HG03280 (cell line): ENCODE data around the gene MCCD1.
"Not testable (repeated sequence)": the region's sequence is repeated elsewhere in the genome, so short reads cannot be mapped to it uniquely, and the experiment has no call there.

Source experiments
- ATAC-seq: cut with Tn5 transposase; IDR thresholded peaks from one replicate; pipeline ENCODE4 v1.9.1; 2021; ENCODE audit warnings: mild to moderate bottlenecking, moderate library complexity; ENCODE audit not compliant: unreplicated experiment

The MCCD1 gene, protein sequence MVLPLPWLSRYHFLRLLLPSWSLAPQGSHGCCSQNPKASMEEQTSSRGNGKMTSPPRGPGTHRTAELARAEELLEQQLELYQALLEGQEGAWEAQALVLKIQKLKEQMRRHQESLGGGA

DNA sequence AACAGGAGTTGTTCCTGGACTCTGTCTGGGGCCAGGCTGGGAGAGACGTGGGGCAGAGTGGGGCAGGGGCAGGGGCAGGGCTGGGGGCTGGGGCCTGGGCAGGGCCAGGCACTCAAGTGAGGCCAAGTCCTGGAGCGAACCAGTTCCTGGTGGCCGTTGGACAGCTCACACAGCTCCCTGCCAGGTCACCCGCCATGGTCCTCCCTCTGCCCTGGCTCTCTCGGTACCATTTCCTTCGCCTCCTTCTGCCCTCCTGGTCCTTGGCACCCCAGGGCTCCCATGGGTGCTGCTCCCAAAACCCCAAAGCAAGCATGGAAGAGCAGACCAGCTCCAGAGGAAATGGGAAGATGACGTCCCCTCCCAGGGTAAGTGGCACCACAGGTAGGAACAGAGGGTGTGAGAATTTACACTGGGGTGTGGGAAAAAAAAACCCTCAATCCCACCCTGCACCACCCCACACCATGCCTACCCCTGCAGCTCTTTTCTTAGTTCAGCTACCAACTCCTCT, at the start of gene MCCD1:
MCCD1 (plus strand) TSS at position 142 of the 508 bp plus-strand sequence; CDS start at position 195, 53 bp downstream.
- no peak for ATAC-seq

DNA sequence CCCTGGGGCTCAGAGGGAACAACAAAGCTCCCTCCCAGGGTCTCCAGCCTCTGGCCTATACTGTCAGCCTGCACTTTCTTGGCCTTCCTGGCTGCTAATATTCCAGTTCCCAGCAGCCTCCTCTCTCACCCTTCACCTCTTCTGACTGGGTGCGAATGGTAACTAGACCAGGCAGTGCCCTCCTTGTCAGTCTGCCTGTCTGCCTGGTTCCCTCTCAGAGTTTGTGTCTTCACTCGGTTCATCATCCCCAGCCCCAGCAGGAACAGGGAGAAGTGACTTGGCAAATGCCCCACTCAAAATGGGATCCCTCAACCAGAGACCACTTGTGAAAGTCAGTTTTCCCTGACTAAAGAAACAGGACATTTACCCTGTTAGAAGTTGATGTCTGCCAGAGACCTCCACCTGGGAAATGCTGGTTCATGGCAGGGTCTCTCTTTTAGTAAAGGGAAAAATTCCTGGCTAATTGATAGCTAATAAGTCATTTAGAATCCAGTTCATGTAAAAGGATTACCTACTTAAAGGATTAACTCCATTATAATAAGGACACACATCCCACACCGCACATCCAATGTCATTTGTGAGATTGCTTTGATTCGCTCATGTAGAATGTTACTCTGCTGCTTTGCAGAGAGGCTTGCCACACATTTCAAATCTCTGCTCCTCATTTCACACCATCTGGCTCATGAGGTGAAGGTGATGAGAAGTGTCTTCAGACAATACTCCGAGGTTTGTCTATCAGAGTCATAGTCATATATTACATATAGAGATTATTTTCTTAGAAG, 49.4 kb upstream of the MCCD1 start:
- no peak for ATAC-seq

DNA sequence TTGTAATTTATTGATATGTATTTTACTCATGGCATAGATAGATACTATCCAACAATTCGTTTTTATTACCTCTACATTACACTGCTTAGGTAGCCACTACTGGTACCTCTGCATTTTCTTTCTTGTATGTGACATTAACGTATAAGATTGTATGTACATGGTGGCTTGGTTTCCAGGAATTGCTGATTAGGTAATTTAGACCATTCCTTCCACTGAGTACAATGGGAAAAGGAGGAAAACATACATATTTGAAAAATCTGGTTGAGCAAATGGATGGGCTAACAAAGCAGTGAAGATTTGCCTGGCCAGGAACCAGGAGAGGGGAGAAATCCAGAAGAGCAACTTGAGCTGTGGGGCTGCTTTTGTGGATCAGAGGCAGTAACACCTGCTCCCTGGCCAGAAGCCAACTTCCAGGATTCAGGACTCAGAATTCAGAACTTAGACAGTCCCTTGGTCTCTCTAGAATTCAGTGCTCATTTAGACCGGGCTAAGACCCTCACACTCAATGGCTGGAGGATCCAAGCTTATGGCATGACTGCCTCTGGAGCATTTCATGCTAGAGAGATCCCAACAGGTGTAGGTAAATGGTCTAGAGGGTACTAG, 48.7 kb upstream of the MCCD1 start:
- no peak for ATAC-seq

DNA sequence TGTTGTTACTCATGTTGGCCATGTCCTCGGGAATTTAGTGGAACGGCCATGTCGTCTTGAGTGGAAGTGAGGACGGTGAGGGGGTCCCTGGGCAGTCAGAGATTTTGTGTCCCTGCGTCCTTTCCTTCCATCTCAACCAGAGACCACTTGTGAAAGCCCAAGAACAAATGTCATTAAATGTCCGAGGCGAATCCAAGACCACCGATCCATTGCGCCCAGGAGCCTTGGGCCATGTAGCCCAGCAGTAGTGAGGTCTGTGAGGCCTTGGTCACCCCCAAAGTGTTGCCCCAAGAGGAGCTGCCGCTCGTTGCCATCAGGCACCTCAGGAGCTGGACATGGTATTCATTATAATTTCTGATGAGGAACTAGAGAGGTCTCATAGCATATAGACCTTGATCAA, 48.2 kb upstream of the MCCD1 start:
- no peak for ATAC-seq

DNA sequence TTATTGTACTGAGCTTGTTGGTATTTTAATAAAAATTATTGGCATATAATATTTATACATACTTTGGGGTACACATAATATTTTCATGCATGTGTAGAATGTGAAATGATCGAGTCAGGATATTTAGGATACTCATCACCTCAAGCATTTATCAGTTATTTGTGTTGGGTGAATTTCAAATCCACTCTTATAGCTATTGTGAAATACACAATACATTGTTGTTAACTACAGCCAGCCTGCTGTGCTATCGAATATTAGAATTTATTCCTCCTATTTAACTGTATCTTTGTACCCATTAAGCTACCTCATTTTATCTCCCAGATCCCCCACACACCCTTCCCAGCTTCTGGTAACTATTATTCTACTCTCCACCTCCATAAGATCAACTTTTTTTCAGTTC, 45.4 kb upstream of the MCCD1 start:
- no peak for ATAC-seq

DNA sequence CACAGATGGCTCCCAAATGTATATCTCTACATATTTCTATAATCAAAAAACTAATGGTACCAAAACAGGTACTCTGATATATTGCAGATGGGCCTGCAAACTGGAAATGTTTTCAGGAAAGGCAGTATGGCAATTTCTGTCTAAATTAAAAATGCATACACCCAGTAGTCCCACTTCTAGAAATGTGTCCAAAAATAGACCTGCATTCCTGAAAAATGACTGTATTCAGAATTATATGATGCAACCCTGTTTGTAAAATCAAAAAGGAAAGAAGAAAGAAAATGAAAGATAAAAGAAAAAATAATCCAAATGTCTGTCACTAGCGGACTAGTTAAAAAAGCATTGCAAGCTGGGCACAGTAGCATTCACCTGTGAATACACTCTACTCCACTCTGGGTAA, 43.7 kb upstream of the MCCD1 start:
- ATAC-seq: no peak

DNA sequence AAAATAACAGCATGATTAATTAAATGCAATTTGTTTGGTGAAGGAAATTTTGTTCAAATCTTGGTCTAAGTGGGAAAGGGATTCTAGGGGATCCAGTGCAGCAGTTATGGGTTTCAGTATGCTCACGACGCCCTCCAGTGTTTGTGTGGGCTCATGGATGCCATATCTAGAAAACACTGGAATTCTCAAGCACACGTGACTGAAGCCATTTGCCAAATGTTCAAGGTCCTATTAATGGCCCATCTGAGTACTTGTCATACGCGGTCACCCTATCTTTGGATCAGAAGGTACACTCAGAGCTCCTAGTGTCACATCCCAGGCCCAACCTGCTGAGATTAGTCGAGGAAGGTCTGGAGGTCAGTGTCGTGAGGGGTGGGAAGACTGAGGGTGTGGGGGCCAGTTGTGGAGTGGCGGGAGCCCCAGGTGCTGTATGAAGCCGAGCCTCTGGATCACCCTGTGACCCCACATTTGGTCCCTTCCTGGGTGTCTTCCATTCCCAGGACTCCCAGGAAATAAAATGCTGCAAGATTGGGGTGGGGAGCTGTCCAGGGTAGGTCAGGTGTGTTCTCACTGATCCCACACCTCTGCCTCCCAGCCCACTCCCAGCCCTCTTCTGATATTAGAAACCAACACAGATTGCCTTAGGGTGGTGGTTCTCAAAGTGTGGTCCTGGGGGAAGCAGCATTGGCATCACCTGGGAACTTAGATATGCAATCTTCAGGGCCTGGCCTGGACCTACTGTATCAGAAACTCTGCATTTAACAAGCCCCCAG, 42.5 kb upstream of the MCCD1 start:
- ATAC-seq: not testable (repeated sequence)

DNA sequence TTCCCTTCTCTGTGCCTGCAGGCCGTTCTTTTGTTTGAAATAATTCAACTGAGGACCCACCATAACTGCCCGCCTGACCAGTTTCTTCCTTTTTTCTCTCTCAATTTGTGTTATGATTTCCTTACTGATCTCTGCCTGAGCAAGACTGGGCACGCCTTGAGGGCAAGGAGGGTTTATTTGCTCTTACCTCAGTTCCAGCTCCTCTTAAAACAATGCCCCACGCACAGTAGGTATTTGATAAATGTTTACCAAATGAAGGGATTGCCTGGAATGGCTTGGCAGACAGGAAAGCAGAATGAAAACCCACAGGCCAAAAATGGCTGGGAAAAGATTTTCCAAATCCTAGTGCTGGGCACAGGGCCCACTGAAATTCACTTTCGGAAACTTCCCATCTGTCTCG, 41.1 kb upstream of the MCCD1 start:
- ATAC-seq: not testable (repeated sequence)

DNA sequence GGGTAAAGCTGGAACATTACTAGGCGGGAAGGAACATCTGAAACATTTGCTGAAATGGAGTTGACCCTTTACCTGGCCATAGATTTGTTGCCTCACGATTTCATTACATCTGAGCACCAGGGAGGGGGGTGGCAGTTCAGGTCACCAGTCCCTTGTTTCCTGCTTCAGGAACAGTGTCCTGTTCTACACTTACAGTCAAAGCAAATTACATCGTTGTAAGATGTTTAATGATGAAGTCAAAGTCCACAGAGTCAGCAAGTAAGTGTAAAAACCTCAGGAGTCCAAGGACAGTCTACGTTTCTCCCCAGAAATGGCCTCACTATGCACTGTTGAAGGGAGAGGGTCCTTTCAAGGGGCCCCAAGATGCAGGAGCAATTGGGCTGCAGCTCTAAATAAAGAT, 39.7 kb upstream of the MCCD1 start:
- no peak for ATAC-seq

DNA sequence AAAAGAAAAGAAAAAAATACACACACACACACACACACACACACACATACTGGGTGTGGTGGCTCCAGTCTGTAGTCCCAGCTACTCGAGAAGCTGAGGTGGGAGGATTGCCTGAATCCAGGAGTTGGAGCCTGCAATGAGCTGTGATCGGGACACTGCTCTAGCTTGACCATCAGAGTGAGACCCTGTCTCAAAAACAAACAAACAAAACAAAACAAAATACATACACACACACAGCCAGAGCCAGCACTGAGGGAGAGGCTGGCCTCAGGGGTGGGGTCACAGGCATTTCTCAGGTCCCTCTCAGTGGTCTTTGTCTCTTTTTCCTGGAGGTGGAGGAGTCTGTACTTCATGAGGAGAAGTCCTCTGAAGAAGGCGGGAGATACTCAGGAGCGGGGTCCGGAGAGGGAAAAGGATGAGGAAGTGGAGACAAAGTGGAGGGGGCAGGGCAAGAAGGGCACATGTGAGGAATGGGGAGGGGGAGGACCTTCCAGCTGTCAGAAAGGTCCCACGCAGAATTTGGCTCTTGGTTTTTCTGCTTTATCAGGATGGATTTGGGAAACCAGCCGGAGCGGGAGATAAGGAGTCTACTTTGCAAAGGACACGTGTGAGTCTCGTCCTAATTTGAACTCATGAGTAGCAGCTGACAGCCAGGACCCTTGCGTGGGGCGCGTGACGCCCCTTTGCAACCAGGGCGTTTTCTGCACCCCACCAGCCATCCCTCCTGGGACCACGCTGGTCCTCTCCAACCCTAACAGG, 38.5 kb upstream of the MCCD1 start:
- ATAC-seq: no peak

DNA sequence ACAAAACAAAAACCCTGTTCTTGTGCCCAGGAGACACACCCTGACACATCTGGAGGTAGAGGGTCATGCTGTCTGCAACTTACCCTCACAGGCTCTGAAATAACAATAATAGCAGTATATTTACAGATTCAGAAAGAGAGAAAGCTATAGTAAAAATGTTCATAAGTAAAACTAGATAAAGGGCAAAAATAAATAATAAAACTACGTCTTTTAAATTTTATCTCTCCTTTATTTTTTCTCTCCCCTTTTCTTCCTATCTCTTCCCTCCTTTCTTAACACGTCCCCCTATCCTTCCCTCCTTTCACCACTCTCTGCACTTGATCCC, 35.2 kb upstream of the MCCD1 start:
- ATAC-seq: not testable (repeated sequence)

DNA sequence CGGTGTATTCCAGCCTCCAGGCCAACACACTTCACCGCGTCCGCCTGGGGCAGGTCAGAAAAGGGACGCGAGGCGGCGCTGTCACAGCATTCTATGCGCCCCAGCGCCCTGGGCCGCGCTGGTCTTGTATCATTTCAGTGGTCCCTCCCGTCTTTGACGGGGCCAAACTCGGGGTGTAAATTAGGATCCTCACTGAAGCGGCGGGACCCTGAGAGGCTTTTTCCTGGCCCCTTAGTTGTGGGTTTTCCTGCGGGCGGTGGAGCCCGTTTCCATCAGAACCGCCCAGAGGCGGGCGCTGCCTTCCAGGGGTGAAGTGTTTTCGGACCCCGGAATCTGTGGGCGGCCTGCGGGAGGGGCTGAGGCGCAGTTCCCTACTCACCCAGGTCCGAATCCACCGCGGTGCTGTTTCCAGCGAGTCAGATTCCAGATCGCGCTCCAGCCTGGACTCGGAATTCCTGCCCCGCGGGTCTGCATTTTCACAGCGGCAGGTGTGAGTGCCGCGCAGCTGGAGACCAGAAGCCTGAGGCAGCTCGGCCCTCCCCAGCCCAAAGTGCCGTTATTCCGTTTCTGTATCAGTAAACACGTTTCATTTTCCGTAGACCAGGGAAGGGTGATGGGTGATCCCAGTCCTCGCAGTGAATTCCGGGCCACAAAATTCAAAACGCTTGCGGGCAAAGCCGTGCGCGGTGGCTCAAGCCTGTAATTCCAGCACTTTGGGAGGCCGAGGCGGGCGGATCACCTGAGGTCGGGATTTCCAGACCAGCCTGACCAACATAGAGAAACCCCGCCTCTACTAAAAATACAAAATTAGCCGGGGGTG, 34.7 kb upstream of the MCCD1 start:
- peak; percentile 53 for ATAC-seq

DNA sequence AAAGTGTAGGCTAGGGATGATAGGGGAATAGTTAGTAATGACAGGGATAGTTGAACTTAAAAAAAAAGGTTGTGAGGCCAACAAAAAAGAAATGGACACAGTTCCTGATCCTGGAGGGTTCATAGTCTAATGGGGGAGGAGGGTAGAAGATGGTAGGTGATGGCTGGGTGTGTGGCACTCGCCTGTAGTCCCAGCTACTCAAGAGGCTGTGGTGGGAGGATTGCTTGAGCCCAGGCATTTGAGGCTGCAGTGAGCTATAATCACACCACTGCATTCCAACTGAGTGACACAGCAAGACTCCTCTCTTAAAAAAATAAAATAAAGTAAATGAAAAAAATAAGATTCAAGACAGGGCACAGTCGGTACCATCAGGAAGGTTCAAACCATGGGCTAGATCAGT, 33.2 kb upstream of the MCCD1 start:
- no peak for ATAC-seq

DNA sequence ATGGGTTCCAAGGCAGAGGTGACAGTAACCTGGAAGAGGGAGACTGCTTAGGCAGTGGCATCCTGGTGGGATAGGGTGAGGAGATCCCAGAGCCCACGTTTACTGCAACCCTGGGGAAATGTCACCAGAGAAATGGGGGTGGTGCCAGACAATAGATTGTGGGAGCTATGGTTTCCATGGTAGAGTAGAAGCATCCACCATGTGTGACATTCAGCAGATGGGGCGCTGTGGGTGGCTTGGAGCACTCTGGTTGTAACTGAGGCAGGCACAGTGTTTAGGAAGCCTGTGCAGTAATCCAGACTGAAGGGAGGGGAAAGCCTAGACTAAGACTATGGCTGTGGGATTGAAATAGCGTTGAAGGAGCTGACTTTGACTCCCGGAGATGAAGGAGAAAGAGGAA, 31.9 kb upstream of the MCCD1 start:
- ATAC-seq: not testable (repeated sequence)

DNA sequence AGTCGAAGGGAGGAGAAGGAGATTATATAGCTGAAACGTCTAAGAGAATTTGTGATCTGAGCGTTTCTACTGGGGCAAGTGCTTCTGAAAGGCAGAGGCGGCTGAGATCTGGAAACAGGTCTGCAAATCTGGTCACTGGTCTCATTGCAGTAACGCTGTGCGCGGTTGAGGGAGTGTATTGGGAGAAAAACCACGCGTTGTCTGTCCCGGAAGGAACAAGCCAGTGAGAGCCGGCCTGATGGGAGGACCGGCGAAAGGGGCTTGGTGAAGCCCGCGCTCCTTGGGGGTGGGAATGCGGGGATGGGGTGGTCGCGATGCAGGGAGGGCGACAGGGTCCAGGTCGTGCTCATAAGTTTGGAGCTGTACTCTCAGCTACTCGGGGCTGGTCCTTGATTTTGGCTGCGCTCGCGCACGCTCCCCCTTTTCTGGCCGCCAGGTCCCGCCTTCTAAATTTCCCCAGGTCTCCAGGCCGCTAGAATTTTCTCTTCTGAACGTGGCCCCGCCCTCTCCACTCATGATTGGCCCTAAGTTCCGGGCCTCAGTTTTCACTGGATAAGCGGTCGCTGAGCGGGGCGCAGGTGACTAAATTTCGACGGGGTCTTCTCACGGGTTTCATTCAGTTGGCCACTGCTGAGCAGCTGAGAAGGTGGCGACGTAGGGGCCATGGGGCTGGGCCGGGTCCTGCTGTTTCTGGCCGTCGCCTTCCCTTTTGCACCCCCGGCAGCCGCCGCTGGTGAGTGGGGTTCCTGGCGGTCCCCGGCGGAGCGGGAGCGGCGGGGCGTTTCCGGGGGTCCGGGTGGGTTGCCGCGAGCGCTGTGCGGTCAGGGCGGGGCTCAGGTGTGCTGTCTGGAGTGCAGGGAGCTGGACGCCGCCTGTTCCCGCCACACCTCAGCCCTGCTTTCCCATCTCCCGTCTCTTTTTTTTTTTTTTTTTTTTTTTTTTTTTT, 31.0 kb upstream of the MCCD1 start, which contains the start of gene MICB:
MICB (plus strand) TSS at position 615 of the 946 bp plus-strand sequence; CDS start at position 664, 49 bp downstream.
- ATAC-seq: peak; percentile 55

DNA sequence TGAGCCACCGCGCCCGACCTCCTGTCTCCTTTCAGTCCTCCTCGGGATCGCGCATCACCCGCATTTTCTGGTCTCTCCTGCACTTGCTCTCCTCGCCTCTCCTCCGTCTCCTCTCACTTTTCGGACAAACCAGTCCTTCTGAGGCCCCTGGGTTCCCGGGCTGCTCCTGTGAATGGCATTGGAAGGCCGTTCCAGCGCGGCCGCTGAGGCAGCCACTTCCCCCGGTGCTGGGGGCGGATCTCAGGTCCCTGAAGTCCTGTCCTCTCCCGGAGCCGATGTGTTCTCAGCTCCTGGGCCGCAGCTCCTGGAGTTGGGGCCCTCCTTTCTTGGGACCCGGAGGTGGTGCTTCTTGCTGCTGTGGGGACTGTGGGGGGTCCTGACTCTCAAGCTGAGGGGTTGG, 30.0 kb upstream of the MCCD1 start:
- ATAC-seq: no peak

DNA sequence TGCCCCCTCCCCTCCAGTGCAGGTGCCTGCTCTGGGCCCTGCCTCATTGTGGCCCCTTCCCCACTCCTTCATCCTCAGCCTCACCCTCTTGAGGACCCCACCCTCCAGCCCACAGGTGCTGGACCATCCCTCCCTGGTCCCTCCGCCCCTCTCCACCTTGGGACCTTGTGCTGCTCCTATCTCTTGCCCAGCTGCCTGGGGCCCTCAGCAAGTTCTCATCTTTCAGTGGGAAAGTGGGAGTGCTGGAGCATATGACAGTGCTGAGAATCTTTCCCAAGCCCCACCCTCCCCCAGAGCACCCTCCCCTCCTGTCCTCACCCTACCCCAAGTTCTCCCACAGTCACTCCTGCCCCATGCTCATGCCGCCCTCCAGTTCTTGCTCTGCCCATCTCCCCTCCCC, 29.1 kb upstream of the MCCD1 start:
- not testable (repeated sequence) for ATAC-seq

DNA sequence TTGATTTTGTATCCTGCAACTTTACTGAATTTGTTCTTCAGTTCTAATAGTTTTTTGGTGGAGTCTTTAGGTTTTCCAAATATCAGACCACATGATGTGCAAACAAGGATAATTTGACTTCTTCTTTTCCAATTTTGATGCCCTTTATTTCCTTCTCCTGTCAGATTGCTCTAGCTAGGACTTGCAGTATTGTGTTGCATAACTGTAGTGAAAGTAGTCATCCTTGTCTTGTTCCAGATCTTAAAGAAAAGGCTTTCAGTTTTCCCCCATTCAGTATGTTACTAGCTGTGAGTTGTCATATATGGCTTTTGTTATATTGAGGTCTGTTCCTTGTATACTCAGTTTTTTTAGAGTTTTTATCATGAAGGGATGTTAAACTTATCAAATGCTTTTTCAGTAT, 26.2 kb upstream of the MCCD1 start:
- no peak for ATAC-seq

DNA sequence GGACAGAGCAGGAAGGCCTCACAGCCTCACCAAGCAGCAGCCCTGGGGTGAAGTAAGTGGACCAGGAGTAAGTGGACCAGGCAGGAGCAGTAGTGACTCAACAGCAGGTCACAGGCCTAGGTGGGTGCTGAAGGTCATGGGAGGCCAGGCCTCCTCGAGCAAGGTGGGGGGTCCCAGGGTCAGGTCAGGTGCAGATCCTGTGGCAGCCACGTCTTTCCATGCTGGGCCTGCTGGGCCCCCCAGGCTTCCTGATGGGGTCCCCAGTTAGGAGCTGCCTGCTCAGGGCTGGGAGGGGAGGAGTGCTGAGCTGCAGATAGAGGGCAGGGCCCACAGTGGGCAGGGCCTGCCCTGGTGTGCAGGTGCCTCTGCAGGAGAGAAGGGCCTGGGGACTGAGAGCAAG, 19.7 kb upstream of the MCCD1 start:
- ATAC-seq: not testable (repeated sequence)
